IMR-90 (cell line): Measurements from ENCODE around the gene KLHDC9. TPM values are rescaled to one million over a fixed set of nuclear protein-coding genes. Genes with fewer than 3 reads are reported as not detected.

Experiments used
- ATAC-seq: fragments of 200-7000 bp; cut with Tn5 transposase; 2 replicates; pipeline ENCODE4 v1.9.1; 2020; ENCODE audit warnings: low read depth, mild to moderate bottlenecking, moderate library complexity
- BruUV-seq: library from RNA; stranded (reverse); fragments of 400-500 nt; replicated peaks from 2 replicates; lab custom pipeline; 2021; lab: Mats Ljungman, UMichigan
- CTCF ChIA-PET: fragments of 300-600 bp; formaldehyde crosslinking; extraction: SDS; loops from one replicate; lab custom pipeline; 2021; ENCODE audit warnings: antibody characterized with exemption; lab: Yijun Ruan, JAX
- POLR2A ChIA-PET: fragments of 300-600 bp; sonication (Branson Sonifier 250); formaldehyde crosslinking; loops from one replicate; lab custom pipeline; 2022; ENCODE audit warnings: antibody characterized with exemption; ENCODE audit not compliant: unreplicated experiment; lab: Charles Lee
- DNase-seq: peaks from one replicate; pipeline ENCODE4 v3.0.0; 2013
- H2AFZ ChIP-seq: replicated peaks from 2 replicates; pipeline ENCODE3; 2013; ENCODE audit warnings: low read length, mild to moderate bottlenecking; ENCODE audit not compliant: poor library complexity
- H2AK5ac ChIP-seq: 2 replicates; pipeline ENCODE4 v1.6.1; 2013; ENCODE audit warnings: low read depth, low read length, inconsistent platforms
- H2AK9ac ChIP-seq: replicated peaks from 2 replicates; pipeline ENCODE3; 2013; ENCODE audit warnings: mild to moderate bottlenecking, low read depth, low read length, moderate library complexity; ENCODE audit not compliant: poor library complexity
- H2BK120ac ChIP-seq: 2 replicates; pipeline ENCODE4 v1.6.1; 2013; ENCODE audit warnings: low read depth, low read length, inconsistent platforms
- H2BK15ac ChIP-seq: 3 replicates; pipeline ENCODE4 v1.6.1; 2013; ENCODE audit warnings: low read depth, low read length, inconsistent platforms
- H2BK20ac ChIP-seq: 2 replicates; pipeline ENCODE4 v1.6.1; 2013; ENCODE audit warnings: low read depth, mild to moderate bottlenecking, inconsistent platforms, low read length, moderate library complexity
- H2BK5ac ChIP-seq: 2 replicates; pipeline ENCODE4 v1.6.1; 2013; ENCODE audit warnings: mild to moderate bottlenecking, low read depth, low read length, inconsistent platforms; ENCODE audit not compliant: poor library complexity, severe bottlenecking
- H3K14ac ChIP-seq: replicated peaks from 2 replicates; pipeline ENCODE4 v1.6.1; 2013; ENCODE audit warnings: low read depth, low read length, inconsistent platforms
- H3K18ac ChIP-seq: 2 replicates; pipeline ENCODE4 v1.6.1; 2013; ENCODE audit warnings: low read depth, low read length, control low read depth
- H3K23ac ChIP-seq: 2 replicates; pipeline ENCODE4 v1.6.1; 2013; ENCODE audit warnings: low read depth, low read length, inconsistent platforms
- H3K27ac ChIP-seq: 2 replicates; pipeline ENCODE4 v1.5.1; 2013; ENCODE audit warnings: mild to moderate bottlenecking, control low read depth, low read length; ENCODE audit not compliant: insufficient read depth
- H3K27me3 ChIP-seq: 2 replicates; pipeline ENCODE4 v1.6.1; 2013; ENCODE audit warnings: low read length; ENCODE audit not compliant: control insufficient read depth, insufficient read depth
- H3K36me3 ChIP-seq: 2 replicates; pipeline ENCODE4 v1.6.1; 2013; ENCODE audit warnings: low read length, mixed read lengths; ENCODE audit not compliant: control insufficient read depth, insufficient read depth
- H3K4ac ChIP-seq: 2 replicates; pipeline ENCODE4 v1.6.1; 2013; ENCODE audit warnings: low read depth, low read length, inconsistent platforms
- H3K4me1 ChIP-seq: 2 replicates; pipeline ENCODE4 v1.6.1; 2013; ENCODE audit warnings: low read length, mixed read lengths; ENCODE audit not compliant: control insufficient read depth, insufficient read depth
- H3K4me2 ChIP-seq: 2 replicates; pipeline ENCODE4 v1.6.1; 2013; ENCODE audit warnings: low read depth, mild to moderate bottlenecking, control low read depth, low read length, moderate library complexity
- H3K4me3 ChIP-seq: 2 replicates; pipeline ENCODE4 v1.5.1; 2013; ENCODE audit warnings: low read depth, mild to moderate bottlenecking, control low read depth, low read length, moderate library complexity; ENCODE audit not compliant: insufficient read depth
- H3K56ac ChIP-seq: 2 replicates; pipeline ENCODE4 v1.6.1; 2013; ENCODE audit warnings: low read length, inconsistent platforms; ENCODE audit not compliant: insufficient read depth; ENCODE audit errors: extremely low read depth
- H3K79me1 ChIP-seq, 2 experiments: 2 replicates each; pipeline ENCODE4 v1.6.1; 2013; ENCODE audit warnings: low read length in 2 of 2, inconsistent platforms in 1 of 2, low read depth in 1 of 2
- H3K9ac ChIP-seq: 2 replicates; pipeline ENCODE4 v1.6.1; 2013; ENCODE audit warnings: low read depth, low read length, control low read depth
- H3K9me1 ChIP-seq: 2 replicates; pipeline ENCODE4 v1.6.1; 2013; ENCODE audit warnings: low read length, inconsistent platforms; ENCODE audit not compliant: insufficient read depth
- H3K9me3 ChIP-seq: 2 replicates; pipeline ENCODE4 v1.6.1; 2013; ENCODE audit warnings: low read length; ENCODE audit not compliant: control insufficient read depth, insufficient read depth
- H4K20me1 ChIP-seq: 2 replicates; pipeline ENCODE4 v1.6.1; 2013; ENCODE audit warnings: low read length, inconsistent platforms; ENCODE audit not compliant: insufficient read depth
- H4K5ac ChIP-seq: 2 replicates; pipeline ENCODE4 v1.6.1; 2013; ENCODE audit warnings: mild to moderate bottlenecking, low read depth, low read length, control low read depth
- H4K8ac ChIP-seq, 2 experiments: 2 replicates each; pipeline ENCODE4 v1.6.1; 2013; ENCODE audit warnings: low read depth in 2 of 2, low read length in 2 of 2, control low read depth in 1 of 2, inconsistent platforms in 1 of 2
- H4K91ac ChIP-seq: 2 replicates; pipeline ENCODE4 v1.6.1; 2013; ENCODE audit warnings: low read depth, low read length, inconsistent platforms; ENCODE audit not compliant: insufficient read depth
- BHLHE40 ChIP-seq: fragments of 150-350 bp; IDR thresholded peaks from 2 replicates; pipeline ENCODE4 v1.6.1; 2016; ENCODE audit warnings: mild to moderate bottlenecking, low read depth, low read length
- CEBPB ChIP-seq: IDR thresholded peaks from 2 replicates; pipeline ENCODE4 v1.6.1; 2012; ENCODE audit warnings: low read depth, low read length, improper control_type of control experiment
- FOS ChIP-seq: fragments of 150-350 bp; IDR thresholded peaks from 2 replicates; pipeline ENCODE4 v1.6.1; 2016; ENCODE audit warnings: low read depth, low read length
- MAZ ChIP-seq: IDR thresholded peaks from 2 replicates; pipeline ENCODE4 v1.6.1; 2012; ENCODE audit warnings: low read depth, mild to moderate bottlenecking, low read length, improper control_type of control experiment, moderate library complexity, borderline replicate concordance
- MXI1 ChIP-seq: IDR thresholded peaks from 2 replicates; pipeline ENCODE4 v1.6.1; 2012; ENCODE audit warnings: low read depth, mild to moderate bottlenecking, low read length, moderate library complexity, borderline replicate concordance
- POLR2A ChIP-seq: IDR thresholded peaks from 2 replicates; pipeline ENCODE4 v1.6.1; 2012; ENCODE audit warnings: mild to moderate bottlenecking, low read depth, low read length
- RAD21 ChIP-seq: IDR thresholded peaks from 2 replicates; pipeline ENCODE4 v1.6.1; 2012; ENCODE audit warnings: low read length, improper control_type of control experiment
- RCOR1 ChIP-seq: IDR thresholded peaks from 2 replicates; pipeline ENCODE4 v1.6.1; 2012; ENCODE audit warnings: mild to moderate bottlenecking, low read length, improper control_type of control experiment; ENCODE audit not compliant: insufficient replicate concordance
- WGBS, 2 experiments: methylation state at CpG; one replicate each; pipeline versions ENCODE4 v1.1.5 to v1.1.7; 2013; ENCODE audit warnings: missing lambda C conversion rate in 2 of 2; ENCODE audit not compliant: insufficient read length in 1 of 2; ENCODE audit errors: extremely low coverage in 2 of 2; 5-methylcytosine and 5-hydroxymethylcytosine counted together
- dilution Hi-C: fragments of 300-500 bp; cut with HindIII; formaldehyde crosslinking; loops from one replicate; pipeline ENCODE4 v1.14.3; 2018; ENCODE audit warnings: low sequenced_read_pairs; ENCODE audit not compliant: unreplicated experiment
- in situ Hi-C: fragments of 300-500 bp; cut with MboI; formaldehyde crosslinking; loops from 3 replicates; pipeline ENCODE4 v1.14.3; 2019; ENCODE audit warnings: low sequenced_read_pairs, inconsistent platforms, mixed read lengths
- intact Hi-C: fragments of 100-400 bp; cut with micrococcal nuclease; formaldehyde crosslinking; loops from 2 replicates; pipeline ENCODE4 v1.10.0; 2022
- polyA plus RNA-seq, 3 experiments: library from polyadenylated mRNA; depleted of rRNA; stranded (reverse); fragments of >200 nt; gene quantifications; 2 replicates each; pipeline ENCODE4 v1.2.3, GENCODE V29; 2012; ENCODE audit warnings: low replicate concordance in 1 of 3
- total RNA-seq: library from RNA; depleted of rRNA; stranded (reverse); fragments of >200 nt; gene quantifications from 2 replicates; pipeline ENCODE4 v1.2.3, GENCODE V29; 2012

KLHDC9 gene
- total and polyA plus RNA-seq, 2 of the 4 experiments (the other 2 are of a cell fraction): 0.18 to 0.70 TPM

- intact Hi-C loops: no loop called here
- peaks cover 2% of the 10 kb centered on the region for H3K4me1 ChIP-seq
- CTCF ChIA-PET: interaction anchor here (1.0 kb wide), 1 partner anchor 31 kb away, joined by 3 read pairs; no protein-coding TSS in a partner anchor
- peaks cover 36% of the 10 kb centered on the region for H3K36me3 ChIP-seq
- dilution Hi-C loops: no loop called here
- no peaks in the 10 kb centered on the region; the same call in 1 of the 2 replicates for H3K9me3 ChIP-seq
- no peak overlapping the region for H3K27ac ChIP-seq
- peaks cover 28 to 75% of the 10 kb centered on the region in 2 experiments for H3K79me1 ChIP-seq
- no peak overlapping the region for H4K5ac ChIP-seq
- H2AK5ac ChIP-seq: no peak overlapping the region
- H3K4ac ChIP-seq: no peak overlapping the region
- H2BK120ac ChIP-seq: no peak overlapping the region
- DNase-seq: no peak
- H3K14ac ChIP-seq: no peak overlapping the region
- peaks cover 26% of the 10 kb centered on the region for H4K20me1 ChIP-seq
- H3K23ac ChIP-seq: no peak overlapping the region
- H2AFZ ChIP-seq: no peak overlapping the region
- H3K4me2 ChIP-seq: no peak overlapping the region
- no TSS peak for BruUV-seq
- H3K9me1 ChIP-seq: peaks cover 13% of the 10 kb centered on the region
- no peak overlapping the region for H2AK9ac ChIP-seq
- no peak overlapping the region for H4K91ac ChIP-seq
- no peak overlapping the region for H3K18ac ChIP-seq
- POLR2A ChIA-PET: no interaction called here
- H2BK20ac ChIP-seq: no peak overlapping the region
- in situ Hi-C loops: no loop called here
- H2BK5ac ChIP-seq: no peak overlapping the region
- WGBS, 2 experiments: no CpG with 5 or more reads among the region's 2 CpGs
- no peak overlapping the region for H3K9ac ChIP-seq
- no peaks in the 10 kb centered on the region for H3K27me3 ChIP-seq
- H3K56ac ChIP-seq: no peak overlapping the region
- no peak for ATAC-seq
- no peak overlapping the region for H4K8ac ChIP-seq
- H3K4me3 ChIP-seq: no peak overlapping the region
- TF ChIP-seq MAZ (no peak), BHLHE40 (no peak), RAD21 (no peak), RCOR1 (no peak), FOS (no peak), CEBPB (no peak), MXI1 (no peak), POLR2A (no peak)
- H2BK15ac ChIP-seq: no peak overlapping the region
These were observed 29.5 kb downstream of the KLHDC9 start for GRCh38 chr1:161127649-161128048.
